ENCODE results near the gene GADD45A. TPM values are rescaled to one million over a fixed set of nuclear protein-coding genes. Genes with fewer than 3 reads are reported as not detected.

Gene GADD45A
- polyA plus RNA-seq, 1 donor (not counting 4 experiments of a cell fraction or from before 2014, with no cell fraction given): 151 TPM

GRCh38 chr1:67659229-67659628 is 25.8 kb upstream of the GADD45A start:
- no peaks in the 10 kb centered on the region for H3K9me3 ChIP-seq (ENCODE audit: control insufficient read depth, low read depth, low read length)
- no peak for TF ChIP-seq CTCF (optimal IDR thresholded peaks at IDR 0.05 in 1 of 3, IDR thresholded peaks at IDR 0.05 in 1 of 3, conservative IDR thresholded peaks at IDR 0.05 in 1 of 3; ENCODE audit: extremely low read depth in 1 of 3, insufficient read depth in 2 of 3, low read length in 3 of 3)
- TF ChIP-seq EZH2 (IDR thresholded peaks at IDR 0.05; ENCODE audit: low read length): no peak
- no peaks in the 10 kb centered on the region for H3K4me1 ChIP-seq (ENCODE audit: control insufficient read depth, extremely low read depth, insufficient read depth, low read length)
- H4K20me1 ChIP-seq (ENCODE audit: control insufficient read depth, extremely low read depth, insufficient read depth, low read length): no peaks in the 10 kb centered on the region
- dilution Hi-C loops (cut with MboI; ENCODE audit: extremely low pct_ligation_motif_present, low sequenced_read_pairs): no loop called here
- no peak overlapping the region for H3K27ac ChIP-seq (ENCODE audit: control insufficient read depth, insufficient read depth, low read length)
- no peaks in the 10 kb centered on the region for H3K36me3 ChIP-seq (ENCODE audit: control insufficient read depth in 2 of 2, extremely low read depth in 1 of 2, insufficient read depth in 2 of 2, low read length in 2 of 2)
- H3K4me3 ChIP-seq (ENCODE audit: control insufficient read depth in 2 of 3, extremely low read depth in 1 of 3, insufficient read depth in 2 of 3, low read depth in 1 of 3, low read length in 3 of 3): no peak overlapping the region
- no peaks in the 10 kb centered on the region for H3K79me2 ChIP-seq (ENCODE audit: control insufficient read depth, insufficient read depth, low read length)
- DNase-seq (ENCODE audit: low read depth, low spot score) (no peak), FAIRE-seq (no peak)
- no peak overlapping the region for H3K4me2 ChIP-seq (ENCODE audit: control insufficient read depth, extremely low read depth, insufficient read depth, low read depth, low read length)
- H3K9ac ChIP-seq (ENCODE audit: control insufficient read depth, extremely low read depth, insufficient read depth, low read length): no peak overlapping the region
- no peaks in the 10 kb centered on the region for H3K27me3 ChIP-seq (ENCODE audit: control insufficient read depth, extremely low read depth, insufficient read depth, low read length)
- H3K9me1 ChIP-seq (ENCODE audit: control insufficient read depth, extremely low read depth, insufficient read depth, low read length): no peaks in the 10 kb centered on the region
- no peak overlapping the region for H2AFZ ChIP-seq (ENCODE audit: control insufficient read depth, low read length)

- H4K20me1 ChIP-seq (ENCODE audit: control insufficient read depth, extremely low read depth, insufficient read depth, low read length): no peaks in the 10 kb centered on the region
- TF ChIP-seq EZH2 (IDR thresholded peaks at IDR 0.05; ENCODE audit: low read length) (no peak), CTCF (optimal IDR thresholded peaks at IDR 0.05 in 1 of 3, IDR thresholded peaks at IDR 0.05 in 1 of 3, conservative IDR thresholded peaks at IDR 0.05 in 1 of 3; ENCODE audit: extremely low read depth in 1 of 3, insufficient read depth in 2 of 3, low read length in 3 of 3) (no peak)
- H2AFZ ChIP-seq (ENCODE audit: control insufficient read depth, low read length): no peak overlapping the region
- no peak for DNase-seq (ENCODE audit: low read depth, low spot score)
- H3K36me3 ChIP-seq (ENCODE audit: control insufficient read depth in 2 of 2, extremely low read depth in 1 of 2, insufficient read depth in 2 of 2, low read length in 2 of 2): no peaks in the 10 kb centered on the region
- no peaks in the 10 kb centered on the region for H3K79me2 ChIP-seq (ENCODE audit: control insufficient read depth, insufficient read depth, low read length)
- H3K27me3 ChIP-seq (ENCODE audit: control insufficient read depth, extremely low read depth, insufficient read depth, low read length): no peaks in the 10 kb centered on the region
- no peak overlapping the region for H3K9ac ChIP-seq (ENCODE audit: control insufficient read depth, extremely low read depth, insufficient read depth, low read length)
- no peaks in the 10 kb centered on the region for H3K9me1 ChIP-seq (ENCODE audit: control insufficient read depth, extremely low read depth, insufficient read depth, low read length)
- no peak overlapping the region for H3K27ac ChIP-seq (ENCODE audit: control insufficient read depth, insufficient read depth, low read length)
- H3K4me2 ChIP-seq (ENCODE audit: control insufficient read depth, extremely low read depth, insufficient read depth, low read depth, low read length): no peak overlapping the region
- no peaks in the 10 kb centered on the region for H3K9me3 ChIP-seq (ENCODE audit: control insufficient read depth, low read depth, low read length)
- H3K4me1 ChIP-seq (ENCODE audit: control insufficient read depth, extremely low read depth, insufficient read depth, low read length): no peaks in the 10 kb centered on the region
- FAIRE-seq: no peak
- H3K4me3 ChIP-seq (ENCODE audit: control insufficient read depth in 2 of 3, extremely low read depth in 1 of 3, insufficient read depth in 2 of 3, low read depth in 1 of 3, low read length in 3 of 3): no peak overlapping the region
- dilution Hi-C loops (cut with MboI; ENCODE audit: extremely low pct_ligation_motif_present, low sequenced_read_pairs): no loop called here
Observed at GRCh38 chr1:67662884-67663283, 22.1 kb upstream of the GADD45A start.

Measured in keratinocyte (primary cell).